ENCODE data around the gene KCNQ1.

KCNQ1 gene

DNA sequence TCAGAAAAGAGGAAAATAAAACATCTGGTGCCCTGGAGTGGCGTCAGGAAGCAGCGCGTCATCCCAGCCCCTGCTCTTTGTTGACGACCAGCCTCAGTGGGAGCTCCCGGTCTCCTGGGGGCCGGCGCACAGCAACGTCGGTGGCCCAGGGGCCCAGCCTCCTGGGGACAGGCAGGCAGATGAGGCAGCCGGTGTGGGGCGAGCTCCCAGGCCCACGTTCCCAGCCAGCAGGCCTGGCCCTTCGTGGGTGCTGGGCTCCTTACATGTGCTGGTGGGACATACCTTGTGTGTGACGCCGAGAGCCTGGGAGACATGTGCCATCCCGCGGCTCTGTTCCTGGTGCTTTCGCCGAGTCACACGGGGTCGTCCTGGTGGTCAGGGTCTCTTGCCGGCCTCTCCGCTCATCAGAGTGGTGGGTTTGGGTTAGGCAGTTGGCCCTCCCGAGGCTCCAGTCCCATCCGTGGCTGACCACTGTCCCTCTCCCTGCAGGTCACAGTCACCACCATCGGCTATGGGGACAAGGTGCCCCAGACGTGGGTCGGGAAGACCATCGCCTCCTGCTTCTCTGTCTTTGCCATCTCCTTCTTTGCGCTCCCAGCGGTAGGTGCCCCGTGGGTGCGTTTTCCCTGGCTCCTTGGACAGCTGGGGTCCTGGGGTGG, 138.3 kb downstream of the KCNQ1 start:
- DNase-seq (peak; percentile 1), ATAC-seq (ENCODE audit: insufficient read depth, low read depth) (no peak)
- H3K27me3 ChIP-seq (ENCODE audit: insufficient read depth, low read length, poor library complexity) = no peaks in the 10 kb centered on the region
- TF ChIP-seq CTCF (IDR thresholded peaks at IDR 0.05; ENCODE audit: borderline replicate concordance, extremely low read depth, low read length, poor library complexity, severe bottlenecking) (no peak), EZH2 (IDR thresholded peaks at IDR 0.05; ENCODE audit: borderline replicate concordance, low read depth, low read length, severe bottlenecking) (no peak)
- no peaks in the 10 kb centered on the region for H3K36me3 ChIP-seq (ENCODE audit: insufficient read depth, low read length)
- no peak overlapping the region for H2AFZ ChIP-seq (ENCODE audit: low read depth, low read length)
- H3K4me1 ChIP-seq (ENCODE audit: insufficient read depth, low read length) = no peaks in the 10 kb centered on the region
- no peaks in the 10 kb centered on the region for H3K9me3 ChIP-seq (ENCODE audit: insufficient read depth, low read length, severe bottlenecking)
- H3K27ac ChIP-seq (ENCODE audit: low read length) = no peak overlapping the region
- H3K9ac ChIP-seq (ENCODE audit: low read depth, low read length) = no peak overlapping the region
- H3K4me3 ChIP-seq (ENCODE audit: low read depth in 1 of 2, low read length in 2 of 2) = no peak overlapping the region
- peaks cover 3% of the 10 kb centered on the region; the same call in 1 of the 2 replicates for H4K20me1 ChIP-seq (ENCODE audit: insufficient read depth, low read length)
- H3K79me2 ChIP-seq (ENCODE audit: insufficient read depth, low read length) = no peaks in the 10 kb centered on the region
- H3K4me2 ChIP-seq (ENCODE audit: insufficient read depth, low read length) = no peak overlapping the region

DNA sequence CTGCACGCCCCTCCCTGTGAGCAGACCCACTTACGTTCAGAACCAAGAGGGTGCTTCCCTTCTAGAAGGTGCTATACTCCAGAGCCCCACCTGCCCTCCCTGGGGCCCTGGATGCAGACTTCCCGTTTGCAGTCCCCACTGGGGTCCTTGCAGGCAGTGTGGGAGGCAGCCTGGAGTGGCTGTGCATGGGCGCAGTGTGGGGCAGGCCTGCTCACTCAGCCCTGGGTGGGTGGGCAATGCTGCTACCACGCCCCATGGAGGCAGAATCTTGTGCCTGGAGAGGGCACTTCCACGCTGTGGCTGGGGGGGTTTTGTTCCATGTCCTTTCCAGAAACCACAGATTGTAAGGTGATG, 138.8 kb downstream of the KCNQ1 start:
- H3K9ac ChIP-seq (ENCODE audit: low read depth, low read length) = no peak overlapping the region
- H3K4me2 ChIP-seq (ENCODE audit: insufficient read depth, low read length) = no peak overlapping the region
- no peak overlapping the region for H2AFZ ChIP-seq (ENCODE audit: low read depth, low read length)
- no peaks in the 10 kb centered on the region for H3K79me2 ChIP-seq (ENCODE audit: insufficient read depth, low read length)
- H3K4me3 ChIP-seq (ENCODE audit: low read depth in 1 of 2, low read length in 2 of 2) = no peak overlapping the region
- DNase-seq = peak; percentile 2
- no peaks in the 10 kb centered on the region for H3K36me3 ChIP-seq (ENCODE audit: insufficient read depth, low read length)
- no peaks in the 10 kb centered on the region for H3K27me3 ChIP-seq (ENCODE audit: insufficient read depth, low read length, poor library complexity)
- no peak for ATAC-seq (ENCODE audit: insufficient read depth, low read depth)
- TF ChIP-seq CTCF (IDR thresholded peaks at IDR 0.05; ENCODE audit: borderline replicate concordance, extremely low read depth, low read length, poor library complexity, severe bottlenecking) (no peak), EZH2 (IDR thresholded peaks at IDR 0.05; ENCODE audit: borderline replicate concordance, low read depth, low read length, severe bottlenecking) (no peak)
- no peaks in the 10 kb centered on the region for H3K9me3 ChIP-seq (ENCODE audit: insufficient read depth, low read length, severe bottlenecking)
- H3K4me1 ChIP-seq (ENCODE audit: insufficient read depth, low read length) = no peaks in the 10 kb centered on the region
- no peak overlapping the region for H3K27ac ChIP-seq (ENCODE audit: low read length)
- peaks cover 3% of the 10 kb centered on the region; the same call in 1 of the 2 replicates for H4K20me1 ChIP-seq (ENCODE audit: insufficient read depth, low read length)

- TF ChIP-seq EZH2 (IDR thresholded peaks at IDR 0.05; ENCODE audit: borderline replicate concordance, low read depth, low read length, severe bottlenecking) (no peak), CTCF (IDR thresholded peaks at IDR 0.05; ENCODE audit: borderline replicate concordance, extremely low read depth, low read length, poor library complexity, severe bottlenecking) (no peak)
- no peak overlapping the region for H3K27ac ChIP-seq (ENCODE audit: low read length)
- H3K27me3 ChIP-seq (ENCODE audit: insufficient read depth, low read length, poor library complexity) = no peaks in the 10 kb centered on the region
- ATAC-seq (ENCODE audit: insufficient read depth, low read depth) = no peak
- DNase-seq = no peak
- no peak overlapping the region for H3K9ac ChIP-seq (ENCODE audit: low read depth, low read length)
- H4K20me1 ChIP-seq (ENCODE audit: insufficient read depth, low read length) = peaks cover 3% of the 10 kb centered on the region; the same call in 1 of the 2 replicates
- no peak overlapping the region for H2AFZ ChIP-seq (ENCODE audit: low read depth, low read length)
- no peaks in the 10 kb centered on the region for H3K9me3 ChIP-seq (ENCODE audit: insufficient read depth, low read length, severe bottlenecking)
- no peak overlapping the region for H3K4me2 ChIP-seq (ENCODE audit: insufficient read depth, low read length)
- no peaks in the 10 kb centered on the region for H3K4me1 ChIP-seq (ENCODE audit: insufficient read depth, low read length)
- no peaks in the 10 kb centered on the region for H3K79me2 ChIP-seq (ENCODE audit: insufficient read depth, low read length)
- no peaks in the 10 kb centered on the region for H3K36me3 ChIP-seq (ENCODE audit: insufficient read depth, low read length)
- H3K4me3 ChIP-seq (ENCODE audit: low read depth in 1 of 2, low read length in 2 of 2) = no peak overlapping the region
Measured at GRCh38 chr11:2584434-2584811, 139.6 kb downstream of the KCNQ1 start.
